Ishikawa (cell line): ENCODE results near the gene EIF2B2.

ENCODE experiments used
- CEBPB ChIP-seq: IDR thresholded peaks from 2 replicates; pipeline ENCODE4 v1.6.1; 2012
- CREB1 ChIP-seq: IDR thresholded peaks from 2 replicates; pipeline ENCODE4 v1.6.1; 2012; ENCODE audit warnings: low read depth
- EGR1 ChIP-seq: IDR thresholded peaks from 2 replicates; pipeline ENCODE4 v1.6.1; 2012
- EP300 ChIP-seq: IDR thresholded peaks from 2 replicates; pipeline ENCODE4 v1.6.1; 2012; ENCODE audit warnings: borderline replicate concordance
- FOXM1 ChIP-seq: IDR thresholded peaks from 2 replicates; pipeline ENCODE4 v1.6.1; 2012; ENCODE audit warnings: low read depth, borderline replicate concordance
- MAX ChIP-seq: IDR thresholded peaks from 2 replicates; pipeline ENCODE4 v1.6.1; 2012
- NFIC ChIP-seq: IDR thresholded peaks from 2 replicates; pipeline ENCODE4 v1.6.1; 2012
- RAD21 ChIP-seq: IDR thresholded peaks from 2 replicates; pipeline ENCODE4 v1.6.1; 2012; ENCODE audit warnings: low read depth
- REST ChIP-seq: IDR thresholded peaks from 2 replicates; pipeline ENCODE4 v1.6.1; 2012; ENCODE audit warnings: low read depth, mild to moderate bottlenecking
- TAF1 ChIP-seq: IDR thresholded peaks from 2 replicates; pipeline ENCODE4 v1.6.1; 2012; ENCODE audit warnings: low read depth, mild to moderate bottlenecking
- TCF12 ChIP-seq: IDR thresholded peaks from 2 replicates; pipeline ENCODE4 v1.6.1; 2012; ENCODE audit warnings: low read depth
- TEAD4 ChIP-seq: IDR thresholded peaks from 2 replicates; pipeline ENCODE4 v1.6.1; 2012
- USF1 ChIP-seq: IDR thresholded peaks from 2 replicates; pipeline ENCODE4 v1.6.1; 2012
- YY1 ChIP-seq: IDR thresholded peaks from 2 replicates; pipeline ENCODE4 v1.6.1; 2012; ENCODE audit warnings: low read depth
- ZBTB7A ChIP-seq: IDR thresholded peaks from 2 replicates; pipeline ENCODE4 v1.6.1; 2012; ENCODE audit warnings: low read depth

Gene EIF2B2

GRCh38 chr14:75009176-75009575, 6.5 kb downstream of the EIF2B2 start:
- no peak for TF ChIP-seq USF1

GRCh38 chr14:75010472-75011093, 7.9 kb downstream of the EIF2B2 start:
- TF ChIP-seq TAF1 (no peak), EGR1 (no peak), USF1 (no peak), REST (no peak), TCF12 (no peak), CREB1 (no peak), RAD21 (no peak), EP300 (no peak), CEBPB (no peak), TEAD4 (no peak), MAX (no peak), FOXM1 (no peak), ZBTB7A (no peak)

GRCh38 chr14:75011356-75011994, 8.8 kb downstream of the EIF2B2 start:
- TF ChIP-seq RAD21 (no peak), FOXM1 (no peak), EGR1 (no peak), CEBPB (no peak), YY1 (no peak)

- TF ChIP-seq CEBPB (no peak), MAX (no peak), TCF12 (no peak), YY1 (no peak), ZBTB7A (no peak), EGR1 (no peak), TEAD4 (no peak), RAD21 (no peak), TAF1 (no peak), NFIC (no peak), EP300 (no peak), REST (no peak), USF1 (no peak), FOXM1 (no peak), CREB1 (no peak)
These were observed 10.6 kb downstream of the EIF2B2 start for GRCh38 chr14:75013290-75013689.

- TF ChIP-seq NFIC, result no peak
These were observed 12.8 kb downstream of the EIF2B2 start for GRCh38 chr14:75015496-75015895.

GRCh38 chr14:75016815-75017214, 14.1 kb downstream of the EIF2B2 start:
- TF ChIP-seq TEAD4 (no peak), FOXM1 (no peak), MAX (no peak), CREB1 (no peak), YY1 (no peak), TAF1 (no peak), TCF12 (no peak), EGR1 (no peak), RAD21 (no peak), CEBPB (no peak), REST (no peak), USF1 (no peak), EP300 (no peak), ZBTB7A (no peak), NFIC (no peak)
